Fibroblast of villous mesenchyme (primary cell): ENCODE results near the gene EGFLAM. TPM values are rescaled to one million over a fixed set of nuclear protein-coding genes. Genes with fewer than 3 reads are reported as not detected.

ENCODE experiments used
- DNase-seq: peaks from one replicate; pipeline ENCODE4 v3.0.0-alpha.2; 2010; ENCODE audit warnings: low read depth
- H3K4me3 ChIP-seq: 2 replicates; pipeline ENCODE4 v1.5.1; 2011; ENCODE audit warnings: low read depth, mild to moderate bottlenecking, low read length
- total RNA-seq: library from RNA; depleted of rRNA; stranded (reverse); fragments of >200 nt; gene quantifications from 2 replicates; pipeline ENCODE4 v1.2.3, GENCODE V29; 2012
- TF ChIP-seq, protein P1 (sequence below): IDR thresholded peaks from 2 replicates; pipeline ENCODE4 v1.5.1; 2012; ENCODE audit warnings: low read depth, mild to moderate bottlenecking, low read length; ENCODE audit not compliant: insufficient read depth

EGFLAM gene
- total RNA-seq, 1 donor = 3.0 TPM

- TF ChIP-seq, protein P1, sequence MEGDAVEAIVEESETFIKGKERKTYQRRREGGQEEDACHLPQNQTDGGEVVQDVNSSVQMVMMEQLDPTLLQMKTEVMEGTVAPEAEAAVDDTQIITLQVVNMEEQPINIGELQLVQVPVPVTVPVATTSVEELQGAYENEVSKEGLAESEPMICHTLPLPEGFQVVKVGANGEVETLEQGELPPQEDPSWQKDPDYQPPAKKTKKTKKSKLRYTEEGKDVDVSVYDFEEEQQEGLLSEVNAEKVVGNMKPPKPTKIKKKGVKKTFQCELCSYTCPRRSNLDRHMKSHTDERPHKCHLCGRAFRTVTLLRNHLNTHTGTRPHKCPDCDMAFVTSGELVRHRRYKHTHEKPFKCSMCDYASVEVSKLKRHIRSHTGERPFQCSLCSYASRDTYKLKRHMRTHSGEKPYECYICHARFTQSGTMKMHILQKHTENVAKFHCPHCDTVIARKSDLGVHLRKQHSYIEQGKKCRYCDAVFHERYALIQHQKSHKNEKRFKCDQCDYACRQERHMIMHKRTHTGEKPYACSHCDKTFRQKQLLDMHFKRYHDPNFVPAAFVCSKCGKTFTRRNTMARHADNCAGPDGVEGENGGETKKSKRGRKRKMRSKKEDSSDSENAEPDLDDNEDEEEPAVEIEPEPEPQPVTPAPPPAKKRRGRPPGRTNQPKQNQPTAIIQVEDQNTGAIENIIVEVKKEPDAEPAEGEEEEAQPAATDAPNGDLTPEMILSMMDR = no peak
- DNase-seq = no peak
- H3K4me3 ChIP-seq = no peak overlapping the region
These were observed 80.1 kb downstream of the EGFLAM start for GRCh38 chr5:38338455-38338854.

DNA sequence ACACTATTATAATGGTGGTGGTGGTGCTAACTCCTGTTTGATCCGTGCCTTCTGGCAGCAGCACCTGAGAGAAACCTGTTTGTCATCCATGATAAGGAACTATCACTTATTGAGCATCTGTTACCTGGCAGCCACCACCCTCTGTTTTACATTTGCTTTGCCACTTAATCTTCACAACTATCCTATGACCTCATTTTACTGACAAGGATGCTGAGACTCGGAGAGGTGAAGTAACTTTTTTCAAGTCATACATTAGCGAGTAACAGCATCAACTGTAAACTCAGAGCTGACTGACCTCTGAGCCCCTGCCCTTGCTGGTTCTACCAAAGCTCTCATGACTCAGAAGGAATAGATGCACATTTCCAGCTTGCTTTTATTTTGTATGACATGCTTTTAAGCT, 81.1 kb downstream of the EGFLAM start:
- H3K4me3 ChIP-seq = no peak overlapping the region
- TF ChIP-seq, protein P1 = no peak
- no peak for DNase-seq

DNA sequence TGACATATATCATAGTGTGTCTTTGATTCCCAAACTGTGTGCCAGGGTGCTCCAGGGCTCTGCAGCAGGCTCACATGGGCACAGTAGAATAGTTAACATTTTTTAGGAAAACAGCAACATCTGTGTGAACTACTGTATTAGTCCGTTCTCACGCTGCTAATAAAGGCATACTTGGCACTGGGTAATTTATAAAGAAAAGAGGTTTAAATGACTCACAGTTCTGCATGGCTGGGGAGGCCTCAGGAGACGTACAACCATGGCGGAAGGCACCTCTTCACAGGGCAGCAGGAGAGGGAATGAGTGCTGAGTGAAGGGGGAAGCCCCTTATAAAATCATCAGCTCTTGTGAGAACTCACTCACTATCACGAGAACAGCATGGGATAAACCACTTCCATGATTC, 82.7 kb downstream of the EGFLAM start:
- DNase-seq = no peak
- H3K4me3 ChIP-seq = no peak overlapping the region
- TF ChIP-seq, protein P1 = no peak

DNA sequence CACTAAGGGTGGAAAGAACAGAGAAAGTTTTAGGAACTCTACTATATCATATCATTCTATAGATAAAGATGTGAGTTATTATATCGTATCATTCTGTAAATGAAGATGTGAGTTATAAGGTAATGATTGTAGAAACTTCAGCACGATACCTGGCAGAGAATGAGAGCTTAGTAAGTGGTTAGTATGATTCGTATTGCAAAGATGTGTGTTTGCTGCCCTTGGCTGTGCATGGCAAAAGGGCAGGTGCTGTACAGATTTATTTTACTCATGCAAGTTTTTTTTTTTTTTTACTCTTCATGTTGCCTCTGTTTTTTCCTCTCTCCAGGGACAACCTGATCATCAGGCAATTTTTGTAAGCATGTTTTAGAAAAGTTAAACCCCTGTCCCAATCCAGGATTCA, 83.3 kb downstream of the EGFLAM start:
- H3K4me3 ChIP-seq = no peak overlapping the region
- TF ChIP-seq, protein P1 = no peak
- no peak for DNase-seq

GRCh38 chr5:38342261-38342660, 83.9 kb downstream of the EGFLAM start:
- no peak for DNase-seq
- H3K4me3 ChIP-seq = no peak overlapping the region
- TF ChIP-seq, protein P1 = no peak

GRCh38 chr5:38344891-38345290, 86.5 kb downstream of the EGFLAM start:
- TF ChIP-seq, protein P1 = no peak
- DNase-seq = no peak

GRCh38 chr5:38346593-38346992, 88.2 kb downstream of the EGFLAM start:
- TF ChIP-seq, protein P1 = no peak
- no peak for DNase-seq
- no peak overlapping the region for H3K4me3 ChIP-seq

More at GRCh38 chr5:38344891-38345290, 86.5 kb downstream of the EGFLAM start:
- no peak overlapping the region for H3K4me3 ChIP-seq
